Muscle layer of colon (tissue), 2 donors: ENCODE results near the gene CDPF1.

Source experiments
- H3K27ac ChIP-seq: one replicate; pipeline ENCODE4 v1.7.0; 2013; ENCODE audit warnings: low read depth, mild to moderate bottlenecking, low read length, moderate library complexity
- H3K27me3 ChIP-seq, 2 donors: one replicate each; pipeline ENCODE4 v1.7.0; 2013; ENCODE audit warnings: low read length in 2 of 2, mild to moderate bottlenecking in 2 of 2; ENCODE audit not compliant: insufficient read depth in 2 of 2, control insufficient read depth in 1 of 2
- H3K36me3 ChIP-seq: one replicate; pipeline ENCODE4 v1.7.0; 2013; ENCODE audit warnings: mild to moderate bottlenecking, low read length; ENCODE audit not compliant: insufficient read depth
- H3K4me1 ChIP-seq: one replicate; pipeline ENCODE4 v1.7.0; 2013; ENCODE audit warnings: mild to moderate bottlenecking, low read length; ENCODE audit not compliant: insufficient read depth
- H3K4me3 ChIP-seq, 2 donors: one replicate each; pipeline ENCODE4 v1.7.0; 2013; ENCODE audit warnings: low read length in 2 of 2, low read depth in 1 of 2, mild to moderate bottlenecking in 1 of 2, moderate library complexity in 1 of 2
- H3K9ac ChIP-seq: one replicate; pipeline ENCODE4 v1.7.0; 2013; ENCODE audit warnings: low read length
- H3K9me3 ChIP-seq: one replicate; pipeline ENCODE4 v1.7.0; 2013; ENCODE audit warnings: mild to moderate bottlenecking, low read length
- donor health status: abdominal sarcoma.
- donor health status: Adenocarcinoma of cecum.

The CDPF1 gene

GRCh38 chr22:46250035-46250782, at the start of gene CDPF1:
CDPF1 (minus strand) TSS chr22:46250293; CDS start chr22:46248284, 2,009 bp downstream.
- peak within 1 kb of the TSS; percentile 61 for H3K9ac ChIP-seq
- H3K27me3 ChIP-seq: no peaks in the 10 kb centered on the region
- H3K36me3 ChIP-seq: no peaks in the 10 kb centered on the region
- H3K4me1 ChIP-seq: peaks cover 19% of the 10 kb centered on the region
- H3K27ac ChIP-seq: peak within 1 kb of the TSS; percentile 84
- no peaks in the 10 kb centered on the region for H3K9me3 ChIP-seq
- H3K4me3 ChIP-seq: peak within 1 kb of the TSS; percentile 76 to 88

- Histone ChIP-seq H3K36me3 (no peaks in the 10 kb centered on the region), H3K4me3 (no peak overlapping the region), H3K27ac (no peak overlapping the region), H3K27me3 (no peaks in the 10 kb centered on the region), H3K9me3 (no peaks in the 10 kb centered on the region), H3K9ac (no peak overlapping the region), H3K4me1 (peaks cover 17% of the 10 kb centered on the region)
These were observed 49.0 kb upstream of the CDPF1 start for GRCh38 chr22:46299101-46299500.

DNA sequence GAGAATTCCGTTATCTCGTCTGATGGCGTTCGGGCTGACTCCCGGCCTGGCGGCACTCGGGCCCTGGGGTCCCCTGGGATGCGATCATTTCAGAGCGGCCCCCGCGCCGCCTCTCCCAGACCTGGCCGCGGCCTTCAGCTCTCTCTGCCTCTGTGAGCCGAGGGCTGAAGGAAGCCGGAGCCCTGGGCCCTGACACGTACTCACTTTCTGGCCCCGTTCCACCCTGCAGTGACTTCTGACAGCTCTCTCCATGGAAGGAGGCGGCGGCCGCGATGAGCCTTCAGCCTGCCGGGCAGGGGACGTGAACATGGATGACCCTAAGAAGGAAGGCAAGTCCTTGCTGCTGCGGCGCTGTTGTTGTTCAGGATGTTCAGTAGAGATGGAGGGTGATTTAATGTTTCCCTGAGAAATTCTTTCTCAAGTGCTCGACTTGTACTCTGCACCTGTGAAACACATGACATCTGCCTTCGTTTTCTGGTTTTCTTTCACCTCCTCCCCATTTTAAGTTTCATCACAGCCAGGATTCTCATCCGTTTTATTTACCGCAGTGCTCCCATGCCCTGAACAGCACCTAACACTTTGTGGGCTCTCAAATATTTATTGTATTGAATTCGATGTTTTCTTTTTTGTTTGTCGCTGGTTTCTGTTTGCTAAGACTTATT, 47.2 kb upstream of the CDPF1 start:
- Histone ChIP-seq H3K4me3 (peak overlapping the region; percentile 23 to 72), H3K36me3 (peaks cover 13% of the 10 kb centered on the region), H3K9ac (no peak overlapping the region), H3K27ac (no peak overlapping the region), H3K9me3 (no peaks in the 10 kb centered on the region), H3K27me3 (no peaks in the 10 kb centered on the region), H3K4me1 (peaks cover 17% of the 10 kb centered on the region)

DNA sequence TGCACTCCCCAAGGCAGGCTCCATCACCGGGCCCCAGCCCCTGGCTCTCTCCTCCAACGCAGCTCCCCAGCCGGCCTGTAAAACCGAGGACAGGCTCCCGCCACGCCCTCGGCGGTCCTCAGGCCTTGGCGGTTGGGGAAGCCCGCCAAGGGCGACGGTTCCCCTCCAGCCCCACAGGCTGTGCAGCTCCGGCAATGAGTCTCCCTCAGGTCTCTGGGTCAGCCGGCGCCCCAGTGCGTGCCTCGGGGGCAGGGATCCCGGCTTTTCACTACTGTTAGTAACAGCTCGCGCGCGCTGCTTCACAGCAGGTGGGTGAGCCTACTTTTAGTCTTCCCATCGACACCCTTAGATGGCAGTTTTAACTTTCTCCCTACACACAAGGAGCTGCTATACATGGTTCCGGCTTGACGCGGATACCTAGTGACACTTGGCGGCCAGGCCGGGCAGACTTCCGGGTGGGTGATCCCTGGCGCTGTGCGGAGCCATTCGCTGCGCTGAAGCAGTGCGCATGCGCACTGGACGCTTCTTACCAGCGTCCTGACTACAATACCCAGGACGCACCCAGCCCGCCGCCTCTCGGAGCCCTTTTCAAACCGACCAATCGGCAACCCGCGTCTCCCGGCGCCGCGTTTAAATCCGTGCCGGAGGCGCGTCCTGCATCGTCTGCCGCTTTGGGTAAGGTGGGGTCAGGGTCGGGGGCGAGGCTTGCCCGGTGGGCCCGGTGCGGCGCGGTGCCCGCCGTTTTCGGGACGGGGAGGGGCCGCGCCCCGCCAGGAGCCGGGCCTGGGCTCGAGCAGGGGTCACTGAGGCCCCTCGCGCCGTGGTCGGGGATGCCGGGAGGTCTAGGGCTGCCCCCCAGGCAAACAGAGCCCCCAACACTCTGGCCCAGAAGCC, 46.4 kb upstream of the CDPF1 start, which contains the start of gene GTSE1:
TSS of gene GTSE1 (plus strand) at position 614 of the 894 bp plus-strand sequence. CDS start 531 bp downstream, outside the sequence.
- peak within 1 kb of the TSS; percentile 88 for H3K27ac ChIP-seq
- peaks cover 16% of the 10 kb centered on the region for H3K36me3 ChIP-seq
- H3K4me3 ChIP-seq: peak within 1 kb of the TSS; percentile 45 to 72
- H3K9ac ChIP-seq: peak within 1 kb of the TSS; percentile 50
- H3K27me3 ChIP-seq: no peaks in the 10 kb centered on the region
- H3K9me3 ChIP-seq: no peaks in the 10 kb centered on the region
- H3K4me1 ChIP-seq: peaks cover 17% of the 10 kb centered on the region

GRCh38 chr22:46295277-46295971, 45.3 kb upstream of the CDPF1 start:
- peak overlapping the region in 1 of 2 donors; percentile 72 for H3K4me3 ChIP-seq
- no peaks in the 10 kb centered on the region for H3K9me3 ChIP-seq
- peak overlapping the region; percentile 88 for H3K27ac ChIP-seq
- peaks cover 17% of the 10 kb centered on the region for H3K4me1 ChIP-seq
- H3K27me3 ChIP-seq: no peaks in the 10 kb centered on the region
- peaks cover 16% of the 10 kb centered on the region for H3K36me3 ChIP-seq
- peak overlapping the region; percentile 50 for H3K9ac ChIP-seq

GRCh38 chr22:46294784-46295183, 44.7 kb upstream of the CDPF1 start:
- peaks cover 16% of the 10 kb centered on the region for H3K36me3 ChIP-seq
- peaks cover 17% of the 10 kb centered on the region for H3K4me1 ChIP-seq
- no peaks in the 10 kb centered on the region for H3K27me3 ChIP-seq
- no peak overlapping the region for H3K9ac ChIP-seq
- H3K27ac ChIP-seq: no peak overlapping the region
- no peaks in the 10 kb centered on the region for H3K9me3 ChIP-seq
- no peak overlapping the region for H3K4me3 ChIP-seq

GRCh38 chr22:46293577-46294260, 43.6 kb upstream of the CDPF1 start:
- H3K9me3 ChIP-seq: no peaks in the 10 kb centered on the region
- H3K4me3 ChIP-seq: no peak overlapping the region
- H3K4me1 ChIP-seq: peaks cover 17% of the 10 kb centered on the region
- H3K27me3 ChIP-seq: no peaks in the 10 kb centered on the region
- H3K9ac ChIP-seq: no peak overlapping the region
- H3K27ac ChIP-seq: no peak overlapping the region
- peaks cover 21% of the 10 kb centered on the region for H3K36me3 ChIP-seq

- H3K27ac ChIP-seq: no peak overlapping the region
These were observed 42.6 kb upstream of the CDPF1 start for GRCh38 chr22:46292732-46293131.

DNA sequence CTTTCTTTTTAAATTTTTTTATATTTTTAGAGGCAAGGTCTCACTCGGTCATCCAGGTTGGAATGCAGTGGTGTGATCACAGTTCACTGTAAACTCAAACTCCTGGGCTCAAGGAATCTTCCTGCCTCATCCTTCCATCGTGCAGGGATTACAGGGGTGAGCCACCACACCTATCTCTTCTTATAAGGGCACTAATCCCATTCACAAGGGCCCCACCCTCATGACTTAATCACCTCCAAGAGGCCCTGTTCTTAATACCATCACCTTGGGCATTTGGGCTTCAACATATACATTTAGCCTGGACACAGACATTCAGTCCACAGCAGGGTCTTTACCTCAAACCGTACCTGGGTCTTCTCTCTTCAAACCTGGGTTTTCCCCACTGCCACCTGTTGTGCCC, 42.1 kb upstream of the CDPF1 start:
- no peaks in the 10 kb centered on the region for H3K9me3 ChIP-seq
- no peaks in the 10 kb centered on the region for H3K27me3 ChIP-seq
- no peak overlapping the region for H3K9ac ChIP-seq
- no peak overlapping the region for H3K27ac ChIP-seq
- peaks cover 13% of the 10 kb centered on the region for H3K4me1 ChIP-seq
- H3K4me3 ChIP-seq: no peak overlapping the region
- peaks cover 26% of the 10 kb centered on the region for H3K36me3 ChIP-seq

More at GRCh38 chr22:46292732-46293131, 42.6 kb upstream of the CDPF1 start:
- peaks cover 21% of the 10 kb centered on the region for H3K36me3 ChIP-seq
- peaks cover 17% of the 10 kb centered on the region for H3K4me1 ChIP-seq
- H3K9me3 ChIP-seq: no peaks in the 10 kb centered on the region
- no peaks in the 10 kb centered on the region for H3K27me3 ChIP-seq
- no peak overlapping the region for H3K4me3 ChIP-seq
- H3K9ac ChIP-seq: no peak overlapping the region
